ENCODE data around the gene GATM. TPM values are rescaled to one million over a fixed set of nuclear protein-coding genes. Genes with fewer than 3 reads are reported as not detected.
"Not testable (repeated sequence)": the region's sequence is repeated elsewhere in the genome, so short reads cannot be mapped to it uniquely, and the experiment has no call there.

GATM gene
- total and polyA plus RNA-seq, 10 of the 15 experiments (the other 5 are each of a cell fraction or from before 2014, with no cell fraction given), result 11.7 to 83.1 (median 38.2) TPM

DNA sequence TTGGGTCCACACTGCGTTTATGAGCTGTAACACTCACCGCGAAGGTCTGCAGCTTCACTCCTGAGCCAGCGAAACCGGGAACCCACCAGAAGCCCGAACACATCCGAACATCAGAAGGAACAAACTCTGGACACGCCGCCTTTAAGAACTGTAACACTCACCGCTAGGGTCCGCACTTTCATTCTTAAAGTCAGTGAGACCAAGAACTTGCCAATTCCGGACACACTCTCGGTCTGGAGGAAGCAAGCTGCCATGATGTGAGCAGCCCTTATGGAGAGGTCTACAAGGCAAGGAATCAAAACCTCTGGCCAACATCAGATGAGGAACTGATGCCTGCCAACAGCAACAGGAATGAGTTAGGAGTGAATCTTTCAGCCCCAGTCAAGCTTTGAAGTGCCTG lies 63.4 kb downstream of the GATM start:
- intact Hi-C loops (cut with micrococcal nuclease; ENCODE audit: unreplicated experiment) (no loop called here), in situ Hi-C loops (cut with MboI) (no loop called here)
- H4K20me1 ChIP-seq (ENCODE audit: control insufficient read depth, insufficient read depth), result no peaks in the 10 kb centered on the region
- WGBS (ENCODE audit: insufficient coverage, insufficient replicate concordance, low lambda C conversion rate, missing lambda C conversion rate), result 46% methylated on average over 13 of the region's 13 CpGs
- TF ChIP-seq MTA2 (IDR thresholded peaks at IDR 0.05; ENCODE audit: low read depth) (no peak), RAD21 (IDR thresholded peaks at IDR 0.05; ENCODE audit: insufficient read depth, low read depth, low read length) (peak; percentile 45), BACH1 (IDR thresholded peaks at IDR 0.05; ENCODE audit: borderline replicate concordance) (no peak)
- peak overlapping the region; percentile 22; the same call in 1 of the 2 replicates for H2AFZ ChIP-seq (ENCODE audit: control insufficient read depth, low read depth, low read length)
- ChIA-PET RAD21 (ENCODE audit: unreplicated experiment) (no interaction called here), CTCF (interaction anchor here (0.6 to 1.4 kb wide), 3 partner anchors 10 to 84 kb away, joined by 3 to 4 read pairs (median 3); no protein-coding TSS in a partner anchor), SMC1A (ENCODE audit: uncharacterized antibody, unreplicated experiment) (interaction anchor here (0.6 kb wide), 2 partner anchors 84 to 194 kb away, joined by 3 read pairs; no protein-coding TSS in a partner anchor), POLR2A (no interaction called here)
- no peak overlapping the region for H3K4me3 ChIP-seq
- H3K27me3 ChIP-seq (replicated peaks in 1 of 2; ENCODE audit: control insufficient read depth in 2 of 2, insufficient read depth in 2 of 2, low read length in 1 of 2), result no peaks in the 10 kb centered on the region
- DNase-seq (ENCODE audit: low read depth, low spot score) (no peak), ATAC-seq (no peak), FAIRE-seq (no peak)
- no peaks in the 10 kb centered on the region for H3K36me3 ChIP-seq (ENCODE audit: control insufficient read depth in 2 of 2, insufficient read depth in 2 of 2, low read length in 1 of 2)
- no peak overlapping the region for H3K9ac ChIP-seq (ENCODE audit: control insufficient read depth, insufficient read depth, low read length)
- no peak overlapping the region for H3K27ac ChIP-seq (ENCODE audit: control insufficient read depth, insufficient read depth)
- H3K4me2 ChIP-seq (ENCODE audit: control insufficient read depth, insufficient read depth), result no peak overlapping the region
- H3K79me2 ChIP-seq (ENCODE audit: control insufficient read depth, insufficient read depth, low read length), result no peaks in the 10 kb centered on the region
- H3K4me1 ChIP-seq (ENCODE audit: control insufficient read depth, insufficient read depth, low read length), result no peaks in the 10 kb centered on the region
- no peaks in the 10 kb centered on the region for H3K9me3 ChIP-seq (replicated peaks; ENCODE audit: control insufficient read depth, insufficient read depth, low read length)
- no TSS peak for BruUV-seq (replicated peaks)

DNA sequence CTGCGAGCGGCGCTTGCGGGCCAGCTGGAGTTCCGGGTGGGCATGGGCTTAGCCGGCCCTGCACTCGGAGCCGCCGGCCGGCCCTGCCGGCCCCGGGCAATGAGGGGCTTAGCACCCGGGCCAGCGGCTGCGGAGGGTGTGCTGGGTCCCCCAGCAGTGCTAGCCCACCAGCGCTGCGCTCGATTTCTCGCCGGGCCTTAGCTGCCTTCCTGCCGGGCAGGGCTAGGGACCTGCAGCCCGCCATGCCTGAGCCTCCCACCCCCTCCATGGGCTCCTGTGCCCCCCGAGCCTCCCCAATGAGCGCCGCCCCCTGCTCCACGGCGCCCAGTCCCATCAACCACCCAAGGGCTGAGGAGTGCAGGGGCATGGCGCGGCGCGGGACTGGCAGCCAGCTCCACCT lies 64.2 kb downstream of the GATM start:
- H3K4me1 ChIP-seq (ENCODE audit: control insufficient read depth, insufficient read depth, low read length); H3K9ac ChIP-seq (ENCODE audit: control insufficient read depth, insufficient read depth, low read length); H3K27me3 ChIP-seq (replicated peaks in 1 of 2; ENCODE audit: control insufficient read depth in 2 of 2, insufficient read depth in 2 of 2, low read length in 1 of 2); H3K4me3 ChIP-seq; DNase-seq (ENCODE audit: low read depth, low spot score); H3K27ac ChIP-seq (ENCODE audit: control insufficient read depth, insufficient read depth); H4K20me1 ChIP-seq (ENCODE audit: control insufficient read depth, insufficient read depth); SMC1A ChIA-PET (ENCODE audit: uncharacterized antibody, unreplicated experiment); H3K9me3 ChIP-seq (replicated peaks; ENCODE audit: control insufficient read depth, insufficient read depth, low read length); H3K79me2 ChIP-seq (ENCODE audit: control insufficient read depth, insufficient read depth, low read length); ATAC-seq; RAD21 ChIA-PET (ENCODE audit: unreplicated experiment); FAIRE-seq; POLR2A ChIA-PET; H2AFZ ChIP-seq (ENCODE audit: control insufficient read depth, low read depth, low read length); H3K36me3 ChIP-seq (ENCODE audit: control insufficient read depth in 2 of 2, insufficient read depth in 2 of 2, low read length in 1 of 2); BruUV-seq (replicated peaks); in situ Hi-C loops (cut with MboI); intact Hi-C loops (cut with micrococcal nuclease; ENCODE audit: unreplicated experiment); H3K4me2 ChIP-seq (ENCODE audit: control insufficient read depth, insufficient read depth): not testable (repeated sequence)
- CTCF ChIA-PET, result interaction anchor here (1.0 kb wide), 1 partner anchor 9 kb away, joined by 4 read pairs; no protein-coding TSS in a partner anchor
- WGBS (ENCODE audit: insufficient coverage, insufficient replicate concordance, low lambda C conversion rate, missing lambda C conversion rate), result 84% methylated on average over 27 of the region's 31 CpGs

Small RNAs within 50 kb of the gene (small RNA-seq; reads per million reads assigned to genes)
- not detected for gene RNU6-953P

Other genes starting within 250 kb of the GATM start
- not detected in 2 replicates for gene DUOXA1, start 248.7 kb downstream of the GATM start, total RNA-seq (2014; rRNA removed)
- not detected in 2 replicates for gene DUOXA1, start 248.7 kb downstream of the GATM start, total RNA-seq (2014; rRNA removed; fragmentation: Illumina TruSeq; extraction: Trizol)
- 0.08 TPM in 1 of 2 replicates, not detected in the other for gene DUOXA1, start 248.7 kb downstream of the GATM start, total RNA-seq (2021)
- gene DUOXA1, start 248.7 kb downstream of the GATM start, polyA plus RNA-seq (2011; rRNA removed), result not detected in 2 replicates
- not detected in 2 replicates for gene DUOXA1, start 248.7 kb downstream of the GATM start, polyA plus RNA-seq (2014; fragmentation: Illumina TruSeq; extraction: Trizol)
- not detected for gene DUOXA1, start 248.7 kb downstream of the GATM start, polyA plus RNA-seq (2014; fragmentation: Nextera tagmentation; extraction: Ambion mirVana)
- not detected in 2 replicates for gene DUOXA1, start 248.7 kb downstream of the GATM start, polyA plus RNA-seq (2014; rRNA removed)
- not detected for gene DUOXA1, start 248.7 kb downstream of the GATM start, polyA plus RNA-seq (2016; fragmentation: Nextera tagmentation; extraction: Ambion mirVana)
- gene DUOX1, start 248.6 kb downstream of the GATM start, total RNA-seq (2014; rRNA removed), result 0.11 TPM in 1 of 2 replicates, not detected in the other
- not detected in 2 replicates for gene DUOX1, start 248.6 kb downstream of the GATM start, total RNA-seq (2014; rRNA removed; fragmentation: Illumina TruSeq; extraction: Trizol)
- gene DUOX1, start 248.6 kb downstream of the GATM start, total RNA-seq (2021), result 0.08 and 0.26 TPM in 2 replicates
- 0.30 and 0.56 TPM in 2 replicates for gene DUOX1, start 248.6 kb downstream of the GATM start, polyA plus RNA-seq (2011; rRNA removed)
- gene DUOX1, start 248.6 kb downstream of the GATM start, polyA plus RNA-seq (2014; fragmentation: Illumina TruSeq; extraction: Trizol), result not detected in 2 replicates
- gene DUOX1, start 248.6 kb downstream of the GATM start, polyA plus RNA-seq (2014; fragmentation: Nextera tagmentation; extraction: Ambion mirVana), result under 1 TPM; 0.02 to 0.11 TPM
- not detected in 2 replicates for gene DUOX1, start 248.6 kb downstream of the GATM start, polyA plus RNA-seq (2014; rRNA removed)
- 1 to 10 TPM; 1.4 to 2.1 TPM for gene DUOX1, start 248.6 kb downstream of the GATM start, polyA plus RNA-seq (2016; fragmentation: Nextera tagmentation; extraction: Ambion mirVana)
- gene SHF, start 190.6 kb downstream of the GATM start, total RNA-seq (2014; rRNA removed), result 1.6 TPM in 2 replicates
- 0.58 and 1.7 TPM in 2 replicates for gene SHF, start 190.6 kb downstream of the GATM start, total RNA-seq (2014; rRNA removed; fragmentation: Illumina TruSeq; extraction: Trizol)
- gene SHF, start 190.6 kb downstream of the GATM start, total RNA-seq (2021), result 1.4 and 2.4 TPM in 2 replicates
- 3.9 and 5.7 TPM in 2 replicates for gene SHF, start 190.6 kb downstream of the GATM start, polyA plus RNA-seq (2011; rRNA removed)
- gene SHF, start 190.6 kb downstream of the GATM start, polyA plus RNA-seq (2014; fragmentation: Illumina TruSeq; extraction: Trizol), result 0.17 and 1.0 TPM in 2 replicates
- under 1 TPM in 1 of 2 experiments, not detected in 1; 0.04 TPM for gene SHF, start 190.6 kb downstream of the GATM start, polyA plus RNA-seq (2014; fragmentation: Nextera tagmentation; extraction: Ambion mirVana)
- 1.2 and 1.3 TPM in 2 replicates for gene SHF, start 190.6 kb downstream of the GATM start, polyA plus RNA-seq (2014; rRNA removed)
- gene SHF, start 190.6 kb downstream of the GATM start, polyA plus RNA-seq (2016; fragmentation: Nextera tagmentation; extraction: Ambion mirVana), result under 1 TPM; 0.08 to 0.75 TPM
- not detected in 2 replicates for gene SLC28A2, start 126.3 kb downstream of the GATM start, total RNA-seq (2014; rRNA removed)
- gene SLC28A2, start 126.3 kb downstream of the GATM start, total RNA-seq (2014; rRNA removed; fragmentation: Illumina TruSeq; extraction: Trizol), result not detected in 2 replicates
- not detected in 2 replicates for gene SLC28A2, start 126.3 kb downstream of the GATM start, total RNA-seq (2021)
- gene SLC28A2, start 126.3 kb downstream of the GATM start, polyA plus RNA-seq (2011; rRNA removed), result 0.03 TPM in 1 of 2 replicates, not detected in the other
- not detected in 2 replicates for gene SLC28A2, start 126.3 kb downstream of the GATM start, polyA plus RNA-seq (2014; fragmentation: Illumina TruSeq; extraction: Trizol)
- gene SLC28A2, start 126.3 kb downstream of the GATM start, polyA plus RNA-seq (2014; fragmentation: Nextera tagmentation; extraction: Ambion mirVana), result under 1 TPM; 0.02 to 0.11 TPM
- gene SLC28A2, start 126.3 kb downstream of the GATM start, polyA plus RNA-seq (2014; rRNA removed), result not detected in 2 replicates
- gene SLC28A2, start 126.3 kb downstream of the GATM start, polyA plus RNA-seq (2016; fragmentation: Nextera tagmentation; extraction: Ambion mirVana), result under 1 TPM; 0.18 to 0.21 TPM
- gene SLC30A4, start 144.2 kb upstream of the GATM start, total RNA-seq (2014; rRNA removed), result 0.17 and 0.22 TPM in 2 replicates
- 0.28 and 0.31 TPM in 2 replicates for gene SLC30A4, start 144.2 kb upstream of the GATM start, total RNA-seq (2014; rRNA removed; fragmentation: Illumina TruSeq; extraction: Trizol)
- 0.26 and 0.29 TPM in 2 replicates for gene SLC30A4, start 144.2 kb upstream of the GATM start, total RNA-seq (2021)
- 0.06 and 0.07 TPM in 2 replicates for gene SLC30A4, start 144.2 kb upstream of the GATM start, polyA plus RNA-seq (2011; rRNA removed)
- gene SLC30A4, start 144.2 kb upstream of the GATM start, polyA plus RNA-seq (2014; fragmentation: Illumina TruSeq; extraction: Trizol), result 0.18 and 0.41 TPM in 2 replicates
- under 1 TPM; 0.16 to 0.29 TPM for gene SLC30A4, start 144.2 kb upstream of the GATM start, polyA plus RNA-seq (2014; fragmentation: Nextera tagmentation; extraction: Ambion mirVana)
- 0.06 and 0.23 TPM in 2 replicates for gene SLC30A4, start 144.2 kb upstream of the GATM start, polyA plus RNA-seq (2014; rRNA removed)
- gene SLC30A4, start 144.2 kb upstream of the GATM start, polyA plus RNA-seq (2016; fragmentation: Nextera tagmentation; extraction: Ambion mirVana), result under 1 TPM; 0.05 to 0.23 TPM
- 34.1 and 44.4 TPM in 2 replicates for gene BLOC1S6, start 208.8 kb upstream of the GATM start, total RNA-seq (2014; rRNA removed)
- 47.1 and 48.8 TPM in 2 replicates for gene BLOC1S6, start 208.8 kb upstream of the GATM start, total RNA-seq (2014; rRNA removed; fragmentation: Illumina TruSeq; extraction: Trizol)
- 25.6 and 34.5 TPM in 2 replicates for gene BLOC1S6, start 208.8 kb upstream of the GATM start, total RNA-seq (2021)
- 25.4 and 39.1 TPM in 2 replicates for gene BLOC1S6, start 208.8 kb upstream of the GATM start, polyA plus RNA-seq (2011; rRNA removed)
- 38.8 and 49.8 TPM in 2 replicates for gene BLOC1S6, start 208.8 kb upstream of the GATM start, polyA plus RNA-seq (2014; fragmentation: Illumina TruSeq; extraction: Trizol)
- gene BLOC1S6, start 208.8 kb upstream of the GATM start, polyA plus RNA-seq (2014; fragmentation: Nextera tagmentation; extraction: Ambion mirVana), result 10 to 100 TPM; 13.5 to 16.9 TPM
- 20.5 and 29.8 TPM in 2 replicates for gene BLOC1S6, start 208.8 kb upstream of the GATM start, polyA plus RNA-seq (2014; rRNA removed)
- gene BLOC1S6, start 208.8 kb upstream of the GATM start, polyA plus RNA-seq (2016; fragmentation: Nextera tagmentation; extraction: Ambion mirVana), result 10 to 100 TPM; 31.3 to 36.2 TPM

Data from GM12878 (cell line).